Fibroblast of skin of left biceps (primary cell): ENCODE measurements around the gene PSMD6.
A peak's percentile ranks its signal among the peaks of the same experiment; 100 is the strongest.

ENCODE experiments used
- DNase-seq, 2 experiments: peaks; one replicate each; pipeline ENCODE4 v3.0.0-alpha.2; 2013; ENCODE audit warnings: low read depth in 2 of 2

Gene PSMD6

DNA sequence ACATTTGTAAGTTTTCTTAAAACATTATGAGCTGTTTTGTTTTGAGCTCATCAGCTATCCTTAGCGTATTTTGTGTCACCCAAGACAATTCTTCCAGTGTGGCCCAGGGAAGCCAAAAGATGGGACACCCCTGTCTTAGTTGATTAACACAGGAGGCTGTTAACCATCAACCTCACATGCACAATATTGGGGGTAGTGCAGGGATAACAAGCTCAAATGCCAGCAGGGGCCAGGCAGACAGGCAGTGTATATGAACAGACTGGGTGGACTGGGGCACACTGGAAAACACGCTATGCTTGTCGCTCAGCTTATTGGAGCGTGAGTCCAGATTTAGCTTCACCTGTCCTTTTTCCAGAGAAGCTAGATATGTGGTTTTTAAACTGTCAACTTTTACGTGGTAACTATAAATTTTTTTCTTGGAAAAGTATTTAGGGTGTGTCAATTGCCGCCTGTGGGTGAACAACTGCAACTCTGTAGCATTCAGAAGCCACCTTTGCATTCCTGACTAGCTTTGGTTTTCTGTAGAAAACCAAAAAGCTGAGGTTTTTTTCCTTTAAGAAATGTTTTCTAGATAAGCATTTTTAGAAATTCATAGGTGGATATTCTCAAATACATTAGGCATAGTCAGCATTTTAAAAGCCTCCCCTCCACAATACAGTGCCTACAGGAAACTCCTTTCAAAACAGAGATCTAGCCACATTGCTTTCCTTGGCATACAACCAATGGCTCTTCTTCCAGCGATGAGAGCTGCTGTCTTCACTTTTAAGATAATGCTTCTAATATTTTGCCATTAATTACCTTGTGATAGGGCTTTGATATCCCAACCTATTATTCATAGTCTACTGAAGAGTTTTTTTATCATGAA lies 14.6 kb downstream of the PSMD6 start:
- no peak for DNase-seq

DNA sequence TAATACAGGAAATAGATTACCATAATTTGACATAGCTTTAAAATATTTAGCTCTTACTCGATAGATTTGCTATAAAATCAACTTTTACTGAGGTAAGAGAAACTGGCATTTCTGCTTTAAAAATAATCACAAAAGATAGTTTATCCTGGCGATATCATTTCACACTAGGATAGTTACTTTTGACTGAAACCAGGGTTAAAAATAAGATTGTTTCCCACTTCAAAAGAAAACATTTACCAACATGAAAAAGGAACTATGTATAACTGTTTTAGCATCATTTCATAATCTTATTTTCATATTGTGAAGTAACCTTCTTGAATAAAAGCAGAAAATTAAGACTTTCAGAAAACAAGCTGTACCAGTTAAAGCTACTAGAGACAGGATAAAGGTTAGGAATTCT lies 15.3 kb downstream of the PSMD6 start:
- DNase-seq: no peak

DNA sequence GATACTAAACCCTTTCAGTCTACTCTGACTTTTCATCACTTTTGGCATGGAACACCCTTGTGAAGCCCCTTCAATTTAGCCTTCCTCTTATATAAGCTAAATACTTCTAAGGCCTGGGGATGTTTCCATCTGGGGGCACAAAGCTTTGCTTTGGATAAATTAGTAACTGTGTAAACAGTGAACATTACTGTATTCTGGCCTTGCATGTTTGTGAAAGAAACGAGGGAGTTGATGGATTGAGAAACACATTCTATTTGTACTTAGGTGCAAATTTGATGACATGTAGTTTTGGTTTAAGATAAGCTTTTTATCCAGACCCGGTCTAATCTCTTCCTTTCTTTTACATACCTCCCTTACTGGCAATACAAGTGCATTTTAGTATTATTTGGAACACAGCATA lies 19.7 kb downstream of the PSMD6 start:
- no peak for DNase-seq

DNA sequence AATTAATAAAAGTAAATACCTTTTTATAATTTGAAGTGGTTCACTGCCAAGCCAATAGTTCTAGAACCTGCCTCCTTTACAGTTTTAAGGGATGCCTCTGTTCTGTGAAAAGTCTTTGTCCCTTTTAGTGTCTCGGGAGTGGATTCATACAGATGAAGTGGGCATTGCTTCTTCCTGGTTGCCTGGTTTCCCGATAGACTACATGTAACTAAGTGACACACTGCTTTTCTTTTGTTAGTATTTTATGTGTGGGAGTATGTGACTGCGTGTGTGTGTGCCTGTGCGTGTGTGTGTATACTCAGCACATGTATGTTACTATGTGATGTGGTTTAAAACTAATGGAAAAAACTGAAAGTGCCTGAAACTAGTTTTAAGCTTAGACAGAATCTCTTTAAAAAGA lies 21.1 kb downstream of the PSMD6 start:
- DNase-seq: no peak

DNA sequence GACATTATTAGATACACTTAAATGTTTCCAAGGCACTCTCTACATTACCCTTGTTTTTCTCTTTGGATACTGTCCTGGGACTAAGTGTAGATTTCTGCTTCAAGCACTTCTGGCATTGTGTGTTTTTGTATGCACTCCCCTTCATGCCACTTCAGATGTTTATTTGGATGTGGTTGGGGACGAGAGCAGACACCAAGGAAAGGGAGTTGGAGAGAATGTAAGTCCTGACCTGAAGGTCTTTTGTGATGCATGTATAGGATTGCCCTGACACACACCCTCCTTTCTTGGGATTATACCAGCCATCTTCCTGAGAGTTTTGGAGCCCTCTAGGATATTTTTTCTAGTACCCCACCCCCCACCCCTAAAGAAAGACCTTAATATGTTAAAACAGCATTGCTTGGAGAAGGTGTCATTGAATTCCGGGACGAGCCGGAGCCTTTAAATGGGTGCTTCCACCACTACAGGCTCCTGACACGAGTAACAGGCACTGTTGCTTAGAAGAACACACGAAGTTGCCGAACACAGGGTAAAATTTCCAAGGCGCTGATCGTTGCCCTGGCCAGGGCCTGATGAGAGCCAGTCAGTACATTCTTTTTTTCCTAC lies 22.7 kb downstream of the PSMD6 start:
- no peak for DNase-seq

DNA sequence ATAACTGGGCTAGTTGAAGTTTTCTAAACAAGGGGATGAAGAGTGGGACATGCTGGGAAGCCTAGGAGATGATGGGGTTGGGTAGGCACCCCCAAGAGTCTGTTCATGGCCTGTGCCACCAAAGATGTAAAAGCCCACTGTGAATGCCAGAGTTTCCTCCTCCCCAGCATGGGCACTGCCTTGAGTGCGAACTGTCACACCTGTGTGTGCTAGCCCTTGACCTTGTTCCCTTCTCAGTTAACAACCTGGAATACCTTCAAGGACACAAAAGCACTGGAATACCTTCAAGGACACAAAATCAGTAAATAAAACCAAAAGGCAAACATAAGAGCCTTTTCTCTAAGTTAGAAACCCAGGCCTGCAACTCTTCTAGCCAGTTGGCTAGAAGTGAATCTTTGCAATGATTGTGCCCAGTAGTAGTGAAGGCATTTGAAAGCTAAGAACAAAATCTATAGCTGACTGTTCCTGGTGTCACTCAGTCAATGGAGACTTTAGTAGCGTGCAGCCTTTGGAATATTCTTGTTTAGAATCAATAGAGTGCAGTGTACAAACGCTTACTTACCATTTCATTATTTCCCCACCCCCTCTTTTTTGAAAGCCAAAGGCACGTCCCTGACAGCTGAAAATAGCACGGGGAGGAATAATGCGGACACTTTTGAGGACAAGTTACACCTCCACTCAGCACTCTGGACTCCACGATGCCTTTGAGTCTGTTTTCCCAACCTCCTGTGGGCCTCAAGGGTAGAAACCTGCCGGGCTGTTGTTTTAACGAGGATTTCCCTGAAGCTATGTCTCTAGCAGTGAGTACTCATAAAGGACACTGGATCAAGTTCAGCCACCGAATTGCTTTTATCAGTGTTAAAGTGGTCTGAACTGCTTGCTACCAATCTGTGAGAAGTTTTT lies 24.2 kb downstream of the PSMD6 start:
- DNase-seq: no peak

DNA sequence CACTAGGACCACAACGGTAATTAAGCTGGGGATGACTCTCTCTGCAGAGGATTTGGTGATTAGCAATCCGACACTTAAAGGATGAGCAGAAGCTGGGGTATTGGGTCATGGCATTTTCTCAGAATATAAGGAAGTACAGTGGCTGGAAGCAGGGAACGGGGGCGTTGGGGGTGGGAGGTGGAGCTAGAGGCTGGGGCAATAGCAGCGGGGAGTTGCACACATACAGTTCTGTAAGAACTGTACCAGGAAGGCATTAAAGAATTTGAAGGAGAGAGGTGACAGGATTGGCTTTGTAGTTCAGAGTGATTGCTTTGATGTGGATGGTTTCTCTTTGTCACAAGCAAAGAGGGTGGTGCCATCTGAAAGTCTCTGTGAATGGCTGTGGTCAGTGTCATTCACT lies 28.2 kb downstream of the PSMD6 start:
- DNase-seq: no peak

DNA sequence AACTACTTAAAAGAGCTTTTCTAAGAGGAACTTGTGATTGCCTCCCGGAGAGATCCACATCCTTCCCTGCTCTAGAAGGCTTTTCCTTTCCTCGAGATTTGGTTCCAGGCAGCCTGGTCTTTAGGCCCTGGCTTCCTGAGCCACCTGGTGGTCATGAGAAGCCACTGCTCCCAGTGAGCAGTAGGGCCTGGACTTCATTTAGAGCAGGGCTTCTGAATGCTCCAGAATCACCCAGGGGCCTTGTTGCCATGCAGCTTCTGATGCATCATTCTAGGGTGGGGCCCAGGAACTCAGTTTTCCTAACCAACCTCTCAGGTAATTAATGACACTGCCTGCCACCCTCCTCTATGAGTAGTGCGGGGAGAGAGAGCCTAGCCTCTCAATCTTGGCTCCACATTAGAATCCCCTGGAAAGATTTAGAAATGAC lies 29.6 kb downstream of the PSMD6 start:
- peak; percentile 45 to 49 for DNase-seq

DNA sequence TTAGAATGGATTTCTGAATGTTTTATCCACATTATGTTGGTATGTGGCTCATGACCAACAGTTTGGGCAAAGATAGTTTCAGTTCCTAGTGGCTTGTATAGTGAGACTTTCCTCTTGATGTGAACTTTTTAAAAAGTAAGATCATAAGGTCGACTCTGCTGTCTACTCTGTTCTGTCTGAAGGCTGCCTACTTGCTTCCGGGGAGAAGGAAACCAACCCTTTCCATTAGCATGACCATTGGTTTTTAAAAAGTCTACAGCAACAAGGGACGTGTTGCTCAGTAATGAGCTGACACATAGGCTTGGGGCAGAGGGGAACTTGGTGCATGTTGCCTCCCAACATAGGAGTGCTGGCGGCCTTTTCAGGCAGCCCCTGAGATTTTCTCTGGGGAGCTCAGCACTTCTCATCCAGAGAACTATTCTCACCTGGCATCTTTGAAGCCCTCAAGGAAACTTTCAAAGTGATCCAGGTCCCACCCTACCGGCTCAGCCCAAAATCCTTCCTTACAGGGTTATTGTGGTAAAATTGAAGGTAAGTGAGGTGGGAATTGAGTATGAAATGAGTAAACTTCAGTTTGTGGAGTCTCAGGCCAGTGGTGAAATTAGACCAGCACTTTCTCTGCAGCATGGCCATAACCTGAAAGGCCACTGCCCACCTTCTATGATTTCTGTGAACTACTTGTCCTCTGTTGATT lies 30.6 kb downstream of the PSMD6 start:
- DNase-seq: no peak

DNA sequence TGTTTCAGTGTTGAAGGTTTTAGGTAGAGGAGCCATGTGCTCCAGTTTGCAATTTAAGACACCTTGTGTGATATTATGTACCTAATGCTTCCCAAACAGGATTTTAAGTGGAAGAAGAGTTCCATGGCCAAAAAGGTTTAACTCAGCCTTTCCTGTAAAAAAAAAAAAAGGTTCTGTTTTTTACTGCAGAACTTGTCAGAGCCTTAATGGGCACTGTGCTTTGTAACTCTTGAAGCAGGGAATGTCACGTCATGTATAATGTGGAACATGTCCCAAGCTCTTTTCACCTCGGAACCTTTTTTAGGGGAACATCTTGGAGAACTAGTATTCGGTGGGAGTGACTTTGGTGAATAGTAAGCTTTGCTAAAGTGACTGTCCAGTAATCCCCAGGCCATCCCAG lies 31.6 kb downstream of the PSMD6 start:
- DNase-seq: no peak

DNA sequence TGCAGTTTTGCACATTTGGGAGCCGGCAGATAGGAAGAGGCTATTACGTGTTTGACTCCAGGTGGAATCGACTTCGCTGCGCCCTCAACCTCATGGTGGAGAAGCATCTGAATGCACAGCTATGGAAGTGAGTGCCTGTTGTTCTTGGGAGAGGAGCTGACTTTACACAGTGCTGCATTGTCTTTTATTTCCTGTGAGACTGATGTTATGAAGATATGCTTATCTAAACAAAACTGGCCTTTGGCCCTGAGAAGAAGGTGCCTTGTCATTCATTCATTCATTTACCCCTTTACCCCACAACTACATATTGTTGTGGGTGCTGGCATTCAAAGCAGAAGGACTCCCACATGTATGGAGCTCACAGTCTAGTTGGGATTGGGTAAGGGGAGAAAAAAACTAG lies 32.6 kb downstream of the PSMD6 start:
- DNase-seq: no peak

DNA sequence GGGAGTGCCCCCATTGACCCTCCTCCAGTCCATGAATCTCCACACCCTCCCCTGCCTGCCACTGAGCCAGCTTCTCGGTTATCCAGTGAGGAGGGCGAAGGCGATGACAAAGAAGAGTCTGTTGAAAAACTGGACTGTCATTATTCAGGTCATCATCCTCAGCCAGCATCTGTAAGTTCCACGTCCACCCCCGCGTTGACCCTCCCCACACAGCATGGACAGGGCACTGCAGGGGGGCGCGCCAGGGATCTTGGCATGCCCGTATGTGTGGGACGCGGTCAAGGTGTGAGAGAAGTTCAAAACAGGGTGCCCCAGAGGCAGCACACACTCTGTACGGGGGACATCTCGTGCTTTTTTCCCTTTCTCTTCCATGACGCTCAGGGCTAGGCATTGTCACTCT lies 33.1 kb downstream of the PSMD6 start:
- no peak for DNase-seq

DNA sequence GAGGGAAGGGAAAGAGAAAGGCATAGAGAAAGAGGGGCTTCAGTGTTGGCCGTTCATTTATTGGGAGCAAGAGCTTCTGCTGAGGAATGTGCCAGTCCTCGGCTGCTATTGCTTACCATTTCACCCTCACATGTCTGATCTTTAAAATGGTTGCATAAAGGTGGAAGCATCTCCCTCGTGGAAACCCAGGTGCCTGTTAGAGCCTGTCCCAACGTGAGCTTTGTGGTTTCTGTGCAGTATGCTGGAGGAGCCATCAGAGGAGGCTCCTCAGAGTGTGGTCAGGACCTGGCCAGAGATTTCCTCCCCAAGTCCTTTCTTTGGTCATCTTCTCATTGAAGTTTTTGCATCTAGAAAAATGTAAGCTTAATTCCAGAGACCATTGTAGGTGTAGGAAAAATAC lies 34.4 kb downstream of the PSMD6 start:
- no peak for DNase-seq

DNA sequence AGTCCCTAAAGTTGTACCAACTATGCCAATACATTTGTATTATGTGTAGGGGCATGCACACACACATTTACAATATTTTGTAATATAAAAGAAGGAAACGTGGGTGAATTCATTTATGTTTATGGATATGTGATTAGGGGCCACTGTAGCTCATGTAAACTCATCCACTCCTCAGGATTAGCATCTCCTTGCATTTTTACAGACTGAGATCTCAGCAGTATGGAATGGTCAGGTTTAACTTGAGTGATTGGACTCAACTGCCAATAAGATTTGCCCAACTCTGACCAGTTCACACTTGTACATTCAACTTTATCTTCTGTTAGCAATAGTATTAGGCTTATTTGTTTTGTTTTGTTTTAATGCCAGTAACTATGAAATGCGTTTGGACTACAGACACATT lies 36.5 kb downstream of the PSMD6 start:
- DNase-seq: no peak

DNA sequence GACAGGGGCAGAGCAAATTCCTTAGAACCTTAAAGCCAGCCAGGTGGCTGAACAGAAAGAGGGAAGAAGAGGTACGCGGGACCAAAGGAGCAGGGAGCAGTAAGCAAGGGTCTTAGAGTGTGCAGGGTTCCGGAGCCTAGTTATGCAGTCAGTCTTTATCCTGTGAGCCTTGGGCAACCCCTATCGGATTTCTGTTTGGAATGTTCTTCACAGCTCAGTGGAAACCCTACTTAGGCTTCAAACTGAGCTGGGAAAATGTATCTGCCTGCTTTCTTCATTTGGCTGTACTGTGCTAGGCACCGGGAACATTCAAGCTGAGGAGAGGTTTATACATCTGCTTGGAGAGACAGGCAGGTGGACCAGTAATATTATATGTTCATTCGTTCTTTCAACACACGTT lies 37.1 kb downstream of the PSMD6 start:
- no peak for DNase-seq

DNA sequence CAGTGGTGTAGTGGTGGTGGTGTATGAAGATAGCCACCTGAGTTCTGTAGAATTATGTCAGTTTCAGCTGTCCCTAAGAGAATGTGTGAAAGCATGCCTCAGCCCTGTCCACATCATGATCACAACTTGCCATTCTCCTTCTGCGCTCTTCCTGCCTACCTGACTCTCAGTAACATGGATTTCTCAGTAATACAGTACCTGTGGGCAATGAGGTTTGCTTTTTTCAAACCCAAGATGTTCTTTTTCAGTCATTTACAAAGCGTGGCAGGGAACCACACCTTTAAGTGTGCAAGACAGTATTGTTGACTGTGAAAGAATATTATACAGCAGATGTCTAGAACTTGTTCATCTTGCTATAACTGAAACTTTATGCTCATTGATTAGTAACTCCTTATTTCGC lies 38.9 kb downstream of the PSMD6 start:
- no peak for DNase-seq

DNA sequence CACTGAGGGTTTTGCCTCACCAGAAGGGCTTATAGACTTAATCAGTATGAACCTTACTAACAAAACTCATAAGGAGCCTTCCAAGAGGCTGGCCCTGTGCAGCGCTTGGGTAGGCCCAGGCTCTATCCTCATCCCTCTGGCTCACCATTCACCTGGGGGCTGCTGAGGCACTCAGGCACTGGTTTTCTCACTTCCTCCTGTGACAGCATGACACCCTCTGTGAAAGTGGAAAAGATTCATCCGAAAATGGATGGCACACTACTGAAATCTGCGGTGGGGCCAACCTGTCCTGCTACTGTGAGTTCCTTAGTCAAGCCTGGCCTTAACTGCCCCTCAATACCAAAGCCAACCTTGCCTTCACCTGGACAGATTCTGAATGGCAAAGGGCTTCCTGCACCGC lies 41.3 kb downstream of the PSMD6 start:
- no peak for DNase-seq

DNA sequence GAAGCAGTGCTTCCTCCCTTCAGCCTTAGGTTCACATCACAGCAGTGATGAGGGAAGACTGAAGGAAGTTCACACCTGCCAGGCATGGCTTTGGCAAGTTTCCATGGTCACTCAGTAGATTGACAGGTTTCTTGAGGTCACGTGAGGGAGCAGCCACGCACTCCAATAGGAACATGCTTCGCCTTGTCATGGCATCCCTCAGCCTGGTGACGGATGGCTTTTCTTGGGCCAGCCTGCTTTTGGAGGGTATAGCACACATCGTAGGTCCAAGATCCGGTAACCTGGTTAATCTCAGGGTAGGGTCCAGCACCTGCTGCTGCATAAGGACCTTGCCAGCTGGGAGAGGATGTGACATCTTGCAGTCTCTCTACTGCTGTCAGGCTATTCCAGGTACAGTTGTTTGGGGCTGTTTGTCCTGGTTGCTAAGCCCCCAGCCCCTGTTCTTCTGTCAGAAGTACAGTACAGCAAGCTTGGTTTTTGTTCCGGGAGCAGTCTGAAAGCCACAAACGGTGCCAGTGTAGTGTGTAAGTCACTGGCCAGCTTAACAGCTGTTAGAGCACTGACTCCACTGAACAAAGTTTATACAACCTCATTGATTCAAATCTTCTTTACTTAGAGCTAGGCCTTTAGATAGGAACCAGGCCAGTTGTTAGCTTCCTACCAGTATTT lies 42.3 kb downstream of the PSMD6 start:
- DNase-seq: no peak

DNA sequence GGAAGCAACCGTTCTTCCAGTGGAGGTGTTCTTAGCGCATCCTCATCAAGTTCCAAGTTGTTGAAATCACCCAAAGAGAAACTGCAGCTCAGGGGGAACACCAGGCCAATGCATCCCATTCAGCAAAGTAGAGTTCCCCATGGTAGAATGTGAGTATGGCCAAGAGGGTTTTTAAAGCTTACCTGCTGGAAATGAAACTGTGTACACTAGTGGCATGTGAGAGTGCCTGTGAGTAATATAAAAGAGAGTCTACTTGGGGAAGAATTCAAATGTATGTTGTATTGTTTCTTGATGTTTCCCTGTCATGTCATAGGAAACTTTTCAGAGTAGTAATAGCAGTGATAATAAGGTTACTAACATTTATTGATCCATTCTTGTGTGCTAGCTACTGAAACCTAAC lies 43.3 kb downstream of the PSMD6 start:
- no peak for DNase-seq

DNA sequence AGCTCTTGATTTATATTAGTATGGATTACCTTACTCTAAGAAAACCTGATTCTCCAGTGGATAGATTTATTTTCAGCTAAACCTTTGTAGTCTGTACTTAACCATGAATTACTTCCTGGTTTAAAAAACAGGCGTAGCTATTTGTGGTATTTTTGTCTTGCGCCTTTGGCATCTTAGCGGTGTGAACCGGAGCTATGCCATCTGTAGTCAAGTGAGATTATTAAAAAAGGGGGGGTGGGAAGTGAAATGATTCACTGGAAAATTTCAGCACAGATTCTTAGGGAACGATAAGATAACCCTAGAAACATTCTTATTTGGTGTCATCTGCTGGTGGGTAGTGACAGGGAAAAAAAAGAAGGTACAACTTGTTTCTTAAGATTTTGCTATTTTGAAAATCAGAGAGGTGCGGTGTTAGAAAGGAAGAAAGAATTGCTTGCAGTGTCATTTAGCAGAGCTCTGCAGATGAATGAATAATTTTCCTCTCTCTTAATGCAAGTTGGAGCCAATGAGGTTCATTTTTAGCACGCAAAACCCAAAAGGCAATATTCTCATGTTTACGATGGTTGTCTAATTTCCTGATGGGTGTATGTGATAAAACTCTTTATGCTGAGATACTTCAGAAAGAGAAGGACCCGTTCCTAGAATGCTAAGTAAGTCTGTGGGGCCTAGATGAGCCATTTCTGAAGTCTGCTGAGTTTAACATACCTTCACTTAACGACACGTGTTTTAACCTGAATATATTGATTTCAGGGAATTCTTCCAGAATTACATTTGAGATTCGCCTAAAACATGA lies 44.0 kb downstream of the PSMD6 start:
- DNase-seq: no peak

DNA sequence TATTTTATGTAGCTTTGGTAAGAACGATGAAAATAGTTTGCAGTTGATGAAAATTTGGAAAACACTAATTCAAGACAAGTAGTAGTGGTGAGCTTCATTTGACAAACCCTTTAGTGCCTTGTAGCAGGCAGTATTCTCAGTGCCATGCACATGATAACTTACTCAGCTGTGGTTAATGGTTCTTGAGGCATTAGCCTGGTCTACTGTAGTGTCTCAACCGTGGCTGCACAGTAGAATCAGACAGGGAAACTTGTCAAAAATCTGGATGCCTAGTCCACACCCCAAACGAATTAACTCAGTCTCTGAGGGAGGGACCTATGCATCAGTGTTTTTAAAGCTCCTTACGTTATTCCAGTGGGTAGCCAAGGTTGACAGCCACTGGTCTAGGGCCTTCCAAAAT lies 45.4 kb downstream of the PSMD6 start:
- no peak for DNase-seq
